K562 (cell line): ENCODE results near the gene ANKZF1. TPM values are rescaled to one million over a fixed set of nuclear protein-coding genes. Genes with fewer than 3 reads are reported as not detected.

Experiments
- ETS2 ChIP-seq: IDR thresholded peaks from 2 replicates; pipeline ENCODE4 v1.6.1; 2016; ENCODE audit warnings: borderline replicate concordance, missing genetic modification characterization, mild to moderate bottlenecking, moderate library complexity, missing compliant biosample characterization; ENCODE audit not compliant: poor library complexity, severe bottlenecking
- FOXK1 ChIP-seq: sonication (generic); formaldehyde crosslinking; IDR thresholded peaks from 2 replicates; pipeline ENCODE4 v1.8.0; 2022; ENCODE audit warnings: missing genetic modification reagents, mild to moderate bottlenecking, borderline replicate concordance
- FUS ChIP-seq: fragments of 200-400 bp; formaldehyde crosslinking; optimal IDR thresholded peaks from 2 replicates; pipeline ENCODE3; 2017; ENCODE audit warnings: low read depth, low read length
- HDAC1 ChIP-seq, 2 experiments: fragments of 450-650 bp; IDR thresholded peaks; 2 replicates each; pipeline ENCODE4 v1.6.1; 2016 to 2017; ENCODE audit warnings: inconsistent platforms in 1 of 2, mild to moderate bottlenecking in 1 of 2, moderate library complexity in 1 of 2
- HDAC3 ChIP-seq: fragments of 450-650 bp; IDR thresholded peaks from 2 replicates; pipeline ENCODE4 v1.6.1; 2018; ENCODE audit warnings: borderline replicate concordance, mild to moderate bottlenecking, moderate library complexity; ENCODE audit not compliant: partially characterized antibody
- HDAC6 ChIP-seq: IDR thresholded peaks from 2 replicates; pipeline ENCODE4 v1.6.1; 2012; ENCODE audit warnings: low read depth, mild to moderate bottlenecking, control low read depth, inconsistent platforms, low read length, moderate library complexity
- HNRNPK ChIP-seq: fragments of 200-400 bp; formaldehyde crosslinking; IDR thresholded peaks from one replicate; pipeline ENCODE4 v1.6.1; 2018; ENCODE audit warnings: mild to moderate bottlenecking, low read depth, low read length; ENCODE audit not compliant: poor library complexity, severe bottlenecking
- KDM4B ChIP-seq, 2 experiments: fragments of 450-650 bp in 1 of 2; sonication (generic) in 1 of 2; IDR thresholded peaks; 2 replicates each; pipeline ENCODE4 v1.6.1; 2016 to 2017; ENCODE audit warnings: borderline replicate concordance in 2 of 2, antibody characterized with exemption in 1 of 2, low read depth in 1 of 2, mild to moderate bottlenecking in 1 of 2
- RBM22 ChIP-seq: fragments of 200-400 bp; formaldehyde crosslinking; IDR thresholded peaks from 2 replicates; pipeline ENCODE4 v1.6.1; 2018; ENCODE audit warnings: low read length, low read depth; ENCODE audit not compliant: poor library complexity, severe bottlenecking
- TRIM28 ChIP-seq: fragments of 450-650 bp; IDR thresholded peaks from 2 replicates; pipeline ENCODE4 v1.6.1; 2017
- ZNF589 ChIP-seq: fragments of 200-800 bp; sonication (Bioruptor generic); IDR thresholded peaks from 2 replicates; pipeline ENCODE4 v1.6.1; 2016; ENCODE audit warnings: low read depth, missing genetic modification characterization, missing compliant biosample characterization
- ZNF696 ChIP-seq: fragments of 250-450 bp; sonication (Bioruptor Pico); conservative IDR thresholded peaks from 2 replicates; pipeline ENCODE4 v1.4.0; 2020; ENCODE audit warnings: mild to moderate bottlenecking, moderate library complexity
- ZNF766 ChIP-seq: fragments of 200-800 bp; sonication (Bioruptor generic); conservative IDR thresholded peaks from 2 replicates; pipeline ENCODE4 v1.6.1; 2016; ENCODE audit warnings: missing genetic modification characterization, missing compliant biosample characterization
- ZSCAN32 ChIP-seq: fragments of 450-650 bp; formaldehyde crosslinking; IDR thresholded peaks from 2 replicates; pipeline ENCODE4 v1.4.0; 2020; ENCODE audit warnings: mild to moderate bottlenecking, moderate library complexity
- polyA plus RNA-seq, 8 experiments: library from polyadenylated mRNA; depleted of rRNA in 4 of 8; stranded (reverse) in 5 of 8; unstranded in 3 of 8; fragments of >200 nt; fragmentation: Nextera tagmentation in 2 of 8; fragmentation: Illumina TruSeq in 1 of 8; extraction: Ambion mirVana in 2 of 8; extraction: Trizol in 1 of 8; gene quantifications; 2 replicates each; pipeline versions ENCODE4 v1.2.1 to v1.2.3, GENCODE V29; 2011 to 2014; ENCODE audit warnings: inconsistent platforms in 1 of 8, missing spikeins in 1 of 8
- total RNA-seq, 7 experiments: library from RNA; depleted of rRNA in 6 of 7; stranded (reverse); fragments of >200 nt in 6 of 7; fragmentation: Illumina TruSeq in 2 of 7; extraction: Trizol in 2 of 7; gene quantifications; 2 replicates each; pipeline versions ENCODE4 v1.2.1 to v1.2.3, GENCODE V29; 2011 to 2021; ENCODE audit warnings: low replicate concordance in 1 of 7
- TF ChIP-seq, protein P1 (sequence below): fragments of 450-650 bp; IDR thresholded peaks from 2 replicates; pipeline ENCODE4 v1.6.1; 2016; ENCODE audit warnings: mild to moderate bottlenecking
- TF ChIP-seq, protein P2 (sequence below): fragments of 250-450 bp; sonication (Bioruptor Pico); IDR thresholded peaks from 2 replicates; pipeline ENCODE4 v1.5.0; 2020; ENCODE audit warnings: mild to moderate bottlenecking
- TF ChIP-seq, protein P3 (sequence below): fragments of 450-650 bp; IDR thresholded peaks from 2 replicates; pipeline ENCODE4 v1.7.0; 2016; ENCODE audit warnings: borderline replicate concordance
- TF ChIP-seq, protein P4 (sequence below), 3 experiments: IDR thresholded peaks in 2 of 3; conservative IDR thresholded peaks in 1 of 3; 2 replicates each; pipeline ENCODE4 v1.5.1; 2011 to 2012; ENCODE audit warnings: low read length in 3 of 3, mild to moderate bottlenecking in 3 of 3, control low read depth in 2 of 3, improper control_type of control experiment in 1 of 3, inconsistent platforms in 1 of 3, low read depth in 1 of 3, mixed read lengths in 1 of 3, moderate library complexity in 1 of 3; ENCODE audit not compliant: insufficient read depth in 2 of 3
- TF ChIP-seq, protein P5 (sequence below): fragments of 250-450 bp; sonication (Bioruptor Pico); IDR thresholded peaks from 2 replicates; pipeline ENCODE4 v1.4.0; 2020

ANKZF1 gene
- total and polyA plus RNA-seq, 9 of the 15 experiments (the other 6 are each of a cell fraction or from before 2014, with no cell fraction given), result 3.1 to 60.6 (median 31.0) TPM

DNA sequence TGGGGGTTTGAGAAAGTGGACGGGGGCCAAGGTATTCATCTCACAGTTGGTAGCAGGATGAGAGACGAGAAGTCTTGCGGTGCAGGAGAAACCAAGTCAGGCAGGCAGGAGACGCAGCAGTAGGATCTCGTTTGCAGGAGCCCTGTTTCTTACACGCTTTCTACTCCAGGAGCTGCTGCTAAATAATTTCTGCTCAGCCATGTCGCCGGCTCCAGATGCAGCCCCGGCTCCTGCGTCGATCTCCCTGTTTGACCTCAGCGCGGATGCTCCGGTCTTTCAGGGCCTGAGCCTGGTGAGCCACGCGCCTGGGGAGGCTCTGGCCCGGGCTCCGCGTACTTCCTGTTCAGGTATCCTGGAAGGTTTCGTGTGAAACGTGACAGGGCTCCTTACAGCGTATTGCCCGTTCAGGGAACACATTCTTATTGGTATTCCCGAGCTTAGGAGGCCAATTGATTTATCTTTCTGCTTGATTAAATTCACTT is 494 bp downstream of the ANKZF1 start (continued):
- TF ChIP-seq, protein P1, sequence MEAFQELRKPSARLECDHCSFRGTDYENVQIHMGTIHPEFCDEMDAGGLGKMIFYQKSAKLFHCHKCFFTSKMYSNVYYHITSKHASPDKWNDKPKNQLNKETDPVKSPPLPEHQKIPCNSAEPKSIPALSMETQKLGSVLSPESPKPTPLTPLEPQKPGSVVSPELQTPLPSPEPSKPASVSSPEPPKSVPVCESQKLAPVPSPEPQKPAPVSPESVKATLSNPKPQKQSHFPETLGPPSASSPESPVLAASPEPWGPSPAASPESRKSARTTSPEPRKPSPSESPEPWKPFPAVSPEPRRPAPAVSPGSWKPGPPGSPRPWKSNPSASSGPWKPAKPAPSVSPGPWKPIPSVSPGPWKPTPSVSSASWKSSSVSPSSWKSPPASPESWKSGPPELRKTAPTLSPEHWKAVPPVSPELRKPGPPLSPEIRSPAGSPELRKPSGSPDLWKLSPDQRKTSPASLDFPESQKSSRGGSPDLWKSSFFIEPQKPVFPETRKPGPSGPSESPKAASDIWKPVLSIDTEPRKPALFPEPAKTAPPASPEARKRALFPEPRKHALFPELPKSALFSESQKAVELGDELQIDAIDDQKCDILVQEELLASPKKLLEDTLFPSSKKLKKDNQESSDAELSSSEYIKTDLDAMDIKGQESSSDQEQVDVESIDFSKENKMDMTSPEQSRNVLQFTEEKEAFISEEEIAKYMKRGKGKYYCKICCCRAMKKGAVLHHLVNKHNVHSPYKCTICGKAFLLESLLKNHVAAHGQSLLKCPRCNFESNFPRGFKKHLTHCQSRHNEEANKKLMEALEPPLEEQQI, result no peak
- TF ChIP-seq HDAC6 (no peak), ZNF766 (CRISPR knock-in tag) (no peak), FOXK1 (no peak), ETS2 (tag) (no peak), TRIM28 (no peak), ZSCAN32 (CRISPR knock-in tag) (no peak), ZNF696 (CRISPR knock-in tag) (no peak), ZNF589 (no peak), RBM22 (no peak), FUS (no peak), HDAC1 (IDR thresholded peaks at IDR 0.05) (peak in 1 of 2 experiments; percentile 66; a peak in 1 of 4 replicates), HNRNPK (no peak), KDM4B (IDR thresholded peaks at IDR 0.05; ENCODE audit: borderline replicate concordance in 2 of 2, low read depth in 1 of 2) (no peak), HDAC3 (no peak)
- TF ChIP-seq, protein P2, sequence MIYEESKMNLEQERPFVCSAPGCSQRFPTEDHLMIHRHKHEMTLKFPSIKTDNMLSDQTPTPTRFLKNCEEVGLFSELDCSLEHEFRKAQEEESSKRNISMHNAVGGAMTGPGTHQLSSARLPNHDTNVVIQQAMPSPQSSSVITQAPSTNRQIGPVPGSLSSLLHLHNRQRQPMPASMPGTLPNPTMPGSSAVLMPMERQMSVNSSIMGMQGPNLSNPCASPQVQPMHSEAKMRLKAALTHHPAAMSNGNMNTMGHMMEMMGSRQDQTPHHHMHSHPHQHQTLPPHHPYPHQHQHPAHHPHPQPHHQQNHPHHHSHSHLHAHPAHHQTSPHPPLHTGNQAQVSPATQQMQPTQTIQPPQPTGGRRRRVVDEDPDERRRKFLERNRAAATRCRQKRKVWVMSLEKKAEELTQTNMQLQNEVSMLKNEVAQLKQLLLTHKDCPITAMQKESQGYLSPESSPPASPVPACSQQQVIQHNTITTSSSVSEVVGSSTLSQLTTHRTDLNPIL (CRISPR knock-in tag), result no peak
- TF ChIP-seq, protein P3, sequence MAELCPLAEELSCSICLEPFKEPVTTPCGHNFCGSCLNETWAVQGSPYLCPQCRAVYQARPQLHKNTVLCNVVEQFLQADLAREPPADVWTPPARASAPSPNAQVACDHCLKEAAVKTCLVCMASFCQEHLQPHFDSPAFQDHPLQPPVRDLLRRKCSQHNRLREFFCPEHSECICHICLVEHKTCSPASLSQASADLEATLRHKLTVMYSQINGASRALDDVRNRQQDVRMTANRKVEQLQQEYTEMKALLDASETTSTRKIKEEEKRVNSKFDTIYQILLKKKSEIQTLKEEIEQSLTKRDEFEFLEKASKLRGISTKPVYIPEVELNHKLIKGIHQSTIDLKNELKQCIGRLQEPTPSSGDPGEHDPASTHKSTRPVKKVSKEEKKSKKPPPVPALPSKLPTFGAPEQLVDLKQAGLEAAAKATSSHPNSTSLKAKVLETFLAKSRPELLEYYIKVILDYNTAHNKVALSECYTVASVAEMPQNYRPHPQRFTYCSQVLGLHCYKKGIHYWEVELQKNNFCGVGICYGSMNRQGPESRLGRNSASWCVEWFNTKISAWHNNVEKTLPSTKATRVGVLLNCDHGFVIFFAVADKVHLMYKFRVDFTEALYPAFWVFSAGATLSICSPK, result no peak
- TF ChIP-seq, protein P4, sequence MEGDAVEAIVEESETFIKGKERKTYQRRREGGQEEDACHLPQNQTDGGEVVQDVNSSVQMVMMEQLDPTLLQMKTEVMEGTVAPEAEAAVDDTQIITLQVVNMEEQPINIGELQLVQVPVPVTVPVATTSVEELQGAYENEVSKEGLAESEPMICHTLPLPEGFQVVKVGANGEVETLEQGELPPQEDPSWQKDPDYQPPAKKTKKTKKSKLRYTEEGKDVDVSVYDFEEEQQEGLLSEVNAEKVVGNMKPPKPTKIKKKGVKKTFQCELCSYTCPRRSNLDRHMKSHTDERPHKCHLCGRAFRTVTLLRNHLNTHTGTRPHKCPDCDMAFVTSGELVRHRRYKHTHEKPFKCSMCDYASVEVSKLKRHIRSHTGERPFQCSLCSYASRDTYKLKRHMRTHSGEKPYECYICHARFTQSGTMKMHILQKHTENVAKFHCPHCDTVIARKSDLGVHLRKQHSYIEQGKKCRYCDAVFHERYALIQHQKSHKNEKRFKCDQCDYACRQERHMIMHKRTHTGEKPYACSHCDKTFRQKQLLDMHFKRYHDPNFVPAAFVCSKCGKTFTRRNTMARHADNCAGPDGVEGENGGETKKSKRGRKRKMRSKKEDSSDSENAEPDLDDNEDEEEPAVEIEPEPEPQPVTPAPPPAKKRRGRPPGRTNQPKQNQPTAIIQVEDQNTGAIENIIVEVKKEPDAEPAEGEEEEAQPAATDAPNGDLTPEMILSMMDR (IDR thresholded peaks at IDR 0.05 in 2 of 3, conservative IDR thresholded peaks at IDR 0.05 in 1 of 3; ENCODE audit: insufficient read depth in 2 of 3, low read depth in 1 of 3, low read length in 3 of 3), result no peak
- TF ChIP-seq, protein P5, sequence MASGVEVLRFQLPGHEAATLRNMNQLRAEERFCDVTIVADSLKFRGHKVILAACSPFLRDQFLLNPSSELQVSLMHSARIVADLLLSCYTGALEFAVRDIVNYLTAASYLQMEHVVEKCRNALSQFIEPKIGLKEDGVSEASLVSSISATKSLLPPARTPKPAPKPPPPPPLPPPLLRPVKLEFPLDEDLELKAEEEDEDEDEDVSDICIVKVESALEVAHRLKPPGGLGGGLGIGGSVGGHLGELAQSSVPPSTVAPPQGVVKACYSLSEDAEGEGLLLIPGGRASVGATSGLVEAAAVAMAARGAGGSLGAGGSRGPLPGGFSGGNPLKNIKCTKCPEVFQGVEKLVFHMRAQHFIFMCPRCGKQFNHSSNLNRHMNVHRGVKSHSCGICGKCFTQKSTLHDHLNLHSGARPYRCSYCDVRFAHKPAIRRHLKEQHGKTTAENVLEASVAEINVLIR, result no peak
